Measurements from ENCODE around the gene TMEM191B. TPM values are rescaled to one million over a fixed set of nuclear protein-coding genes. Genes with fewer than 3 reads are reported as not detected.
"Not testable (repeated sequence)": the region's sequence is repeated elsewhere in the genome, so short reads cannot be mapped to it uniquely, and the experiment has no call there.

TMEM191B gene
- total RNA-seq, 2 donors from 2014 or later = 0.67 to 1.9 TPM

GRCh38 chr22:18574555-18574954 lies 47.0 kb downstream of the TMEM191B start:
- not testable (repeated sequence) for H3K27ac Mint-ChIP-seq; H3K4me3 Mint-ChIP-seq; H3K36me3 Mint-ChIP-seq (ENCODE audit: insufficient read depth in 2 of 2); DNase-seq; H3K9me3 Mint-ChIP-seq; H3K4me1 Mint-ChIP-seq (ENCODE audit: low read depth); H3K27me3 Mint-ChIP-seq (ENCODE audit: low read depth)
- ATAC-seq (replicated peaks in 1 of 2) = peak; percentile 82 to 83

GRCh38 chr22:18575686-18576085 lies 48.1 kb downstream of the TMEM191B start:
- H3K27me3 Mint-ChIP-seq (ENCODE audit: low read depth); H3K4me3 Mint-ChIP-seq; H3K4me1 Mint-ChIP-seq (ENCODE audit: low read depth); H3K9me3 Mint-ChIP-seq; ATAC-seq (replicated peaks in 1 of 2); H3K27ac Mint-ChIP-seq; H3K36me3 Mint-ChIP-seq (ENCODE audit: insufficient read depth in 2 of 2); DNase-seq: not testable (repeated sequence)

GRCh38 chr22:18577090-18577818 lies 49.7 kb downstream of the TMEM191B start:
- H3K4me1 Mint-ChIP-seq (ENCODE audit: low read depth); H3K36me3 Mint-ChIP-seq (ENCODE audit: insufficient read depth in 2 of 2); DNase-seq; H3K4me3 Mint-ChIP-seq; H3K9me3 Mint-ChIP-seq; H3K27ac Mint-ChIP-seq; H3K27me3 Mint-ChIP-seq (ENCODE audit: low read depth): not testable (repeated sequence)
- ATAC-seq (replicated peaks in 1 of 2) = peak; percentile 24 to 44

- not testable (repeated sequence) for H3K4me3 Mint-ChIP-seq; H3K27ac Mint-ChIP-seq; H3K27me3 Mint-ChIP-seq (ENCODE audit: low read depth); H3K9me3 Mint-ChIP-seq; H3K36me3 Mint-ChIP-seq (ENCODE audit: insufficient read depth in 2 of 2); H3K4me1 Mint-ChIP-seq (ENCODE audit: low read depth)
- peak in 1 of 2 donors; percentile 34 for DNase-seq
- peak; percentile 87 to 90 for ATAC-seq (replicated peaks in 1 of 2)
Measured at GRCh38 chr22:18577847-18578246, 50.2 kb downstream of the TMEM191B start.

Other genes with a start within 250 kb of the TMEM191B start
- not detected for gene GGTLC3, start 9.6 kb upstream of the TMEM191B start, total RNA-seq
- gene RIMBP3, start 84.1 kb downstream of the TMEM191B start, total RNA-seq = under 1 TPM; 0.50 to 0.83 TPM